NCI-H2081 treated with DMSO at 0.1 percent for 48 hours (cell line): ENCODE measurements around the gene ZNG1B.
"Not testable (repeated sequence)": the region's sequence is repeated elsewhere in the genome, so short reads cannot be mapped to it uniquely, and the experiment has no call there.

Source experiments
- DNase-seq: peaks from one replicate; lab custom pipeline; 2025; lab: John Stamatoyannopoulos, UW

ZNG1B gene

DNA sequence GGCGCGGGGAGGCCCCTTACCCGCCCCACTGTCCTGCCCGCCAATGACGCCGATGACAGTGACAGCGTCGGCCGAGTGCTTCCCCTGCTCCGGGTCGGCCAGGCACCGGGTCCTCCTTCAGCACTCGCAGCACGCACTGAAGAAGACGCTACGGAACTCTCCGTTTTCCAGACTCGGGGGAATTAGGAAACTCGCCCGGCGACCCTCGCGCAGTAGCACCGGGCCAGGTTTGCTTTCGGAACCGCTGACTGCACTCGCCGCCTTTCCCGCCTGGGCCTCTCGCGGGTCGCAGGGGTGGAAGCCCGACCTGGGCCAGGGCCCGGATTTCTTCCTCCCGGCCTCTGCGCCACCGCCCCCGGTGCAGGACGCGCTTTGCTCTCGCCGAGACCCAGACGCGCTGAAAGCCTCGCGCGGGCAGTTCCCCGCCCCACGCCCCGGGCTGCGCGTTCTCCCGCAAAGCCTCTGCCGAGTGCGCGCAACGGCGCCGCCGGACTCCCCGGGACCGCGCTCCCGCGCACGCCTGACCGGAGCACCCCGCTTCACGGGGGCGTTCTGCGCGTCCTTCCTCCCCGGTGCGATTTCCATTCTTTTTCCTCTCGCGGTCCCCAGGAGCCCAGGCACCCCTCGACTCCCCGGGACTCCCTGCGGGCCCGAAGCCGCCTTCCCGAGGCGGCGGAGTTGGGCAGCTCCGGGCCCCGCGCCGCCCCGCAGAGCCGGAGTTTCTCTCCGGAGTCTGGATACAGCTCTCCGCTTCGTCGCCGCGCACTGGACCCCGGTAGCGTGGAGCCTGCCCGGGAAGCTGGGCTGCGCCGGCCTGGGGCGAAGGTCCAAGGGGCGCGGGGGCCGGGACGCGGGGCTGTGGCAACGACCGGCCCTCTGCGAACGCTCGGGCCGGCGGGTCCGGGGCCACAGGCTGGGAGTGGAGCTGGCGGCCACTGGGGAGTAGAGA lies 65.9 kb downstream of the ZNG1B start:
- DNase-seq = not testable (repeated sequence)

DNA sequence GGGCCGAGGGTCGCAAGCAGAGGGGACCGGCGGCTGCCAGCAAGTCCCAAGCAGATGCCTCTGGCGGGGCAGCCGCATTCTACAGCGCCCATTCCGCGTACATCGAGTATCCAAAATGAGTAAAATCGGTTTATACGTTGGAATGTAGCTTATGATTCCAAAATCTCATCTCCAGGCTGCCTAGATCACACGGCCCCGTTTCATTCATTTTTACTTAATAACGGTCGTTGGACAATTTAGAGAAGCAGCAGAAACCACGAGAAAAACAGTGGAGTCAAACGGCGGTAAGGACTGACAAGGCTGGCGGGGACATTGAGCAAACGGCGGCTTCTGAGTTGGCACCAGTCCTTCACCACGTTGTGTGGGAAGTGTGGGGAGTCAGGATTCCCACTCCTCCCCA lies 66.6 kb downstream of the ZNG1B start:
- not testable (repeated sequence) for DNase-seq

DNA sequence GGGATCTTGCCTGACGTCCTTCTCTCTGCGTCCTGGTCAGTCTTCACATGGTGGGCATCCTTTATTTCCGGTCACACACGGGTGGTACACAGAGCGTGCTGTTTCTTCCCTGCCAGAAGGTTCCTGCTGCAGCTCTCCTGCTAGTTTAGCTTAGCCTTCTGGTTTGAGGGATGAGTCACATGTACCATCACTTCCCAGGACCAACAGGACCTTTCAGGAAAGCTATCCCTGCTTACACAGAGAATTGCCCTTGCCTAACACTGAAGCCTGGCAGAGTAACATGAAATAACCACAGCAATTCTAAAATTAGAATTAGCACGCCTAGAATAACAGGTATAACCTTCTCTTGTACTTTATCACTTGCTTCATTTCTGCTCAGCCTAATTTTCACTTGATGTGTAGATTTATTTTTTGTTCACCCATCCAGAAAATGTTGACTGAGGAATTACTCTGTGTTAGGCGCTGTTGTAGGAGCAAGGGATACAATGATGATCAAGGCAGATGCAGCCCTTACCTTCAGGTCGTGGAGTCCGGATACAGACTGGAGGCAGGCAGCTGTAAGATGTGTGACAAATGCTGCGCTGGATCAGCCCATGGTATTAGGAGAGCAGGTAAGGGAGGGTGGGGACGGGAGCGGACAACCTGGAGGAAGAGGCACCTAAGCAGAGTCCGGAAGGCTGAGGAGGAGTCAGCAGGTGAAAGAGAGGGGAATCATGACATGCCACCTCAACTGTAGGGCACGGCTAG lies 70.1 kb downstream of the ZNG1B start:
- DNase-seq = not testable (repeated sequence)

DNA sequence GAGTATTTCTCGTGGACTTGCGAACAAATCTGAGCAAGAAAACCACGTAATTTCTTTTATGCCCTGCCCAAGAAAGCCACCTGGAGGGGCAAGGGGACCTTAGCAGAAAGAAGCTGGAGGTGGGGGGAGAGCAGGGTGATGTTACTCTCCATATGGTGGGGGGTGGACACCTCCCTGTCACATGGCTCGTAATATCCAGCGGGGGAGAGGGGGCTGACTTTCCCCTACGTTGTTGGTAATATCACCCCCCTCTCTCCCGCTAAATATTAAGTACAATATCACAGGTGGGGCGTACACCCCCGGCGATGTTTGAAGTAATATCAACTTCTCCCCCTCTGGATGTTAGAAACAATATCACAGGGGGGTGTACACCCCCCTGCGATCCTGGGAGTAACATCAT lies 70.7 kb downstream of the ZNG1B start:
- DNase-seq = not testable (repeated sequence)

DNA sequence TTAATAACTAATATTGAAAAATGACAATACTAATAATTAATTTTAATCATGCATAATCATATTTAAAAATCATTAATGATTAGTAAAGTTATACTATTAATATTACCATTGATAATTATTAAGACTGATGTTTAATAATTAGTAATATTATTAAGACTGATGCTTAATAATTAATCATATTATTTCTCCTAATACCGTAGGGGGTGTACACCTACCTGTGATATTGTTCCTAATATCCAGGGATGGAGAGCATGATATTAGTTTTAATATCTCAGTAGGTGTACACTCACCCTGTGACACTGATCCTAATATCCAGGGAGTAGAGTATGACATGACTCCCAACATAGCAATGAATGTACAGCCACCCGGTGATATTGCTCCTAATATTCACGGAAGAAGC lies 73.4 kb downstream of the ZNG1B start:
- DNase-seq = not testable (repeated sequence)

DNA sequence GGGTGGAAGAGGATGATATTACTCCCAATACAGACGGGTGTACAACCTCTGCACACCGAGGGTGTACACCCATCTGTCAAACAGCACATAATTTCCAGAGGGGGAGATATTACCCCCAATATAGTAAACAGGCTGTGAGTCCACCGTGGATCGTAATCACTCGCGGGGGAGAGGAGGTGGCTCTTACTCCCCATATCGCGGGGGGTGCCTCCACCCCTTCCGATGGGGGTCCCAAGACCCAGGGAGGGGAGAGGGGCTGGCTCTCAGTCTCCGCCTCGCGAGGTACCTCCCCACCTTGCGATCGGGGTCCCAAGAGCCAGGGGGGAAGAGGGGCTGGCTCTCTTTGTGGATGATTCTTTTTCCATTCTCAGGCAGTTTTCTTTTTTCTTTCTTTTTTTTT lies 74.4 kb downstream of the ZNG1B start:
- DNase-seq = not testable (repeated sequence)

DNA sequence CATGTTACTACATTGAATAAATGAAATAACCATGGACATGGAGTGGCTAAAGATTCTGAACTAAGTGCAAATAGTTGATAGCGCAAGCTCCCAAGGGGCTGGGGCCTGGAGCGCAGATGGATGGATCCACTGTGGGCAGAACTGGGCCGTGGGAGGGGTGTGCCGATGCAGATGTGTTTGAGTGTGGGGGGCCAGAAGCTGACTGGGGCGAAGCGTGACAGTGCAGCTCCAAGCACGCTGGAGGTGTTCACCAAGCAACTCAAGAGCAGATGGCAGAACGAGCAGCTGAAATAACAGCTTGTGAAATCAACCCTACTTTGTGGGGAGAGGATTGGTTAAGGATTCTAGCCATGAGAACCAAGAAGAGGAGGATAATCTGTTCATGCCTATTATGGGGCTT lies 78.0 kb downstream of the ZNG1B start:
- not testable (repeated sequence) for DNase-seq

DNA sequence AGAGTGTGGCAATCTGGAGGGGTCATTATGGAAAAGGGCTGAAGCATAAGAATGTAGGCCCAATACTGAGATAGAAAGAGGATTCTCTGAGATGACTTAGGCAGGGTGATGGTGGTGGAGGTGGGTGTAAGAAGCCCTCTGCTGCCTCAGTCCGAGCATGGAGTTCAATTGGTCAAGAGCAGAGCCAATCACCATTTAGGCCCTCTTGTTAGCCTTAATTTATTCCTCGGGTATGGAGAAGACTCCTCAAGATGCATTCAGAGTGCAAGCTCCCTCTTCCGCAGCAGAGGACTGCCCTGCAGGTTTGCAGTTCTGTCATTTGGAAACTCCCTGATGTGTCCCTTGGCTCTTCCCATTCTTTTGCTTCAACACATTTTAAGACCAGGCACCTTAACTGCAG lies 78.5 kb downstream of the ZNG1B start:
- not testable (repeated sequence) for DNase-seq

DNA sequence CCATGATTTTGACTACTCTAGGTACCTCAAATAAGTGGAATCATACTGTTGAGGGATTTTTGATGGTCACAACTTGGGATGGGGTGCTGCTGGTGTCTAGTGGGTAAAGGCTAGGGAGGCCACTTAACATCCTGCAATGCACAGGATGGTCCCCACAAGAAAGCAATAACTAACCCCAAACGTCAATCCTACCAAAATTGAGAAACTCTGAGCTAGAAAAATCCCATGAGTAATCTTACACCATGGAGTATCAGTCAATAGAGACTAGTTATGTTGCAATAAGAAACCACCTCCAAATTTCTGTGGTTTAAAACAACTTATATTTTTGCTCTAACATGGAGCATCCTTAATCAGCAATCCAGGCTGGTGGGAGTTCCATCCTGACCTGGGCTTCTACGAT lies 79.5 kb downstream of the ZNG1B start:
- not testable (repeated sequence) for DNase-seq

DNA sequence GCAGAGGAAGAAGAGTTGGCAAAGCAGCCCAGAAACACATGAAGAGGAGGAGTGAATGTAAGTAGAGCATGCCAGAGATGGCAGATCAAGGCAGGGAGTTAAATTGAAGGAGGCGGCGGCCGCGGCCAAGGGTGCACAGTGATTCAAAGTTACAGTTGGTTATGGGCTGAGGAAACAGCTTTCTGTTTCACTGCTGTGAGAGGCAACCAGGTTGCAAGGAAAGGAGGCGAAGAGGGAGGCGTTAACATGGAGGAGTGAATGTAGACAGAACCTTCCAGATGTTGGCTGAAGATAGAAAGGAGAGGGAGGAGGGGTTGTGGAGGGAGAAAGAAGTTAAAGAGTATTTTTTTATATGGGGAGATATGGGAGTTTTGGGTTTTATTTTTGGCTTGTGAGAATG lies 83.3 kb downstream of the ZNG1B start:
- DNase-seq = not testable (repeated sequence)

DNA sequence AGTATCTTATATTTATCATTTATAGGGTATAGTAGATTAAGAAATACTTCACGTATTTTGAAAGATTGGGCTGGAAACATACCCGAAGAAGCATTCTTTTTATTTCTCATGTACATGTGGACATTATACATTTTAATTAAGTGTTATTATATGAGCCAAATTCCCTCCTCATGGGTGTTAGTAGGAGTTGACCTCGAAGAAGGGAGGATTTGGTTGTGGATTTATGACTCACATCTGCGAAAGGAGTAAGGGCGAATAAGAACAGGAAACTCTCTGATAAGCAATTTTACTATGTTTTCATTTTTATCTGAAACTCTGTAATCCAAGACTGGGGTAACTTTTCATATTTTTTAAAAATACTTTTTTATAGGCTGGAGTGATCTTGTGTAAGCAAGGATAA lies 84.0 kb downstream of the ZNG1B start:
- not testable (repeated sequence) for DNase-seq

DNA sequence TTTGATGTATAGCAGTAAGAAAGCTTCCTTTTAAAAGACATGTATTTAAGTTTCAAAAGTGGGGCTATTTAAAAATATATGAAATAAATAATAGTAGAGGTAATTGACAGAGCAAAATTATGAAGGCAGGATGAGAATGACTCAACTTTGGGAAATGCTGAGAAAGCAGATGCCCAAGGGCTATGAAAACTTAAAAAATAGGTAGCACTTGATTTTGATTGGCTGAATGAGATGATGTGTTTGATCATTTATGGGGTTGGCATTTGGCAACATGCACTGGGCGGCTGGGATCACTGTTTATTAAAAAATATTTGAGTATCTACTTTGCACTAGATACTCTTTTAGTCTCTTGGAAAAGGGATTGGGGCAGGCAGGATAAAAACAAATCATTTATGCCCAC lies 87.5 kb downstream of the ZNG1B start:
- not testable (repeated sequence) for DNase-seq

DNA sequence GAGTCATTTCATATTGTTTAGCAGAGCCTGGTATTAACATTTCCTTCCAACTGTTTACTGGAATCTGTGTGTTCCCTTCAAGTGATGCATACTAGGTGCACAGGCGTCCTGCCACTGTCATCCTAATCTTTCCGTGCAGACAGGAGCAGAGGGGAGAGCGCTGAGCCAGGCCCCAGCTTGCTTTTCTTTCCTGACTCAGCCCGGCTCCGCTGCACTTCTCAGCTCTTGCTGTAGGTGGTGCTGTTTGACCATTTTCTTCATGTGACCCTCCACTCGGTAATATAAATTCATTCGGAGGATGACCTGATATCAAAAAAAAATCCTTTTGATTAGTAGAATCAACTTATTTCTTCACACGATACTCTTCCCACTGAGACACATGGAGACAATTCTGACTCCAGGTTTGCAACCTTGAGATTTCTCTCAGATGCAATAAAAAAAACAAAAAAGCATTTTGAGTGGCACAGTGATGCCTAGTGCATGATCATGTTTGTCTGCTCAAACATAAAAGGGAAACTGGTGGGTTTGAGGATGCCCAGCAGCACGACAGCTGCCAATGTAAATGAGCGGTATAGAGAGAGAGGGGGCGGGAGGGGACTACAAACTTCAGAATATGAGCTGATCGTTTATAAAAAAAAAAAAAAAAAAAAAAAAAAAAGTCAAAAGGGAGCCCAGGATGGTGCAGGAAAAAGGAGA lies 90.0 kb downstream of the ZNG1B start:
- not testable (repeated sequence) for DNase-seq

DNA sequence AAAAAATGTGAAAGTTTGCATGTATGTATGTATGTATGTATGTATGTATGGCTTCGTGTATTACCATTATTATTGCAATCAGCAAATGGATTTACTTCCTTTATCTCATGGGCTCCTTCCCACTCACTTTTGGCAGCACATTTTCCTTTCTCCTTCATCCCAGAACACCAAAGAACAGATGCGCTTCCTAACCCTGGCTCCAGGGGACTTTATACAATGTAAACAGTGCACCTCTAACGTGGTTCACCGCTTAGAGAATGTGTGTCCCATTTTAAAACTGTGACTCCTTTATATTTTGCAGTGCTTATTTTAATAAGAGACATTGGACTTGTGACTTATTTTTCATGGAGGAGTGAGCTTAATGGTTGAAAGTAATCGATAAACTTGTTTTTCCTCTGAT lies 90.6 kb downstream of the ZNG1B start:
- DNase-seq = not testable (repeated sequence)

DNA sequence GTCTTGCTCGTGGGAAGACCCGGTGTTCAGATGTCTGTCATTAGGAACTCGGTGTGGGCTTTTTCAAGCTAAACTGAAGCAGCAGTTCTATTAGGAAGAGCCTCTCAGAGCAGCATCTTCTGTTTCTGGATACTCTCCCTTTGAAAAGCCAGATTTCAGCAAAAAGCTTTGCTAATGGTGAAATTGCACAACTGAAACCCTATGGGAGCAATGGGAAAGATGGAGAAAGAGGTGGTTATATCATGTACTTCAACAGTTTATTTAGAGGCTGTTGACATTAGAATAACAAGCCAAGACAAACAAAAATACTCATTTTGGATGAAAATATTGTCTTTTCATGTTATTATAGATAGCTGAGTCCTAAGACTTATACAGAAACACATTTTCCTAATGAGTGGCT lies 91.4 kb downstream of the ZNG1B start:
- DNase-seq = not testable (repeated sequence)

DNA sequence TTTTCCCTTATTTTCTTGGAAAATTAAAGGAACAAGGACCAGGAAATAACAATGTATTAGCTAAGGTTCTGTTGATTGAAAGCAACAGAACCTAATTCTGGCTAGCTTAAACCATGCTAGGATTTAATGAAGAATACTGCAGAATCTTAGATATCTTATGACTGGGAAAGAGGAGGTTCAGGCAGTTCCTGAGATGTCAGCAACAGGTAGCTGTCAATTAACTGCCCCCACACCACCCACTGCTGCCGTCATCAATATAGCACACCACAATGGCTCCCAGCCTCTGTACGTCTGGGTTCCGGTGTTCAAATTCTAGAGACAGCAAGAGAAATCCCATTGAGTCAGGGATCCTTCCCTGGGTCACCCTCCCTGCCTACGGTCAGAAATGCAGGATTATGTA lies 95.5 kb downstream of the ZNG1B start:
- not testable (repeated sequence) for DNase-seq

DNA sequence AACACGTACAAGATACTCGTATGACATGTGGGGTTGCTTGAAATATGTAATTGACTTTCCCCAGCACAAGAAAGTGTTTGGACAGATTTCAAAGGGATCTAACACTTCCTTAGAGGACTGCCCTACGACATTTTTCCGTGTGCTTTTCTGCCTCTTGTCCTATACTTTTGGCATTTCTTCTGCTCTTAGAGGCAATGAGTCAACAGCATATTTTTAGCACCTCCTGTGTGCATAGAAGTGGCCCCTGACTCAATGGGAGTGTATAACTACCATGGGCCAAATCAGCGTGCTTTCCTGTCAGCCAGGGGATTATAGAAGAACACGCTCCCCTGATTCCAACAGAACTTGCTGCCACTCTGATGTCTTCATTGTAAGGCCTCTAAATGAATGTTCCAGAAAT lies 99.1 kb downstream of the ZNG1B start:
- not testable (repeated sequence) for DNase-seq

DNA sequence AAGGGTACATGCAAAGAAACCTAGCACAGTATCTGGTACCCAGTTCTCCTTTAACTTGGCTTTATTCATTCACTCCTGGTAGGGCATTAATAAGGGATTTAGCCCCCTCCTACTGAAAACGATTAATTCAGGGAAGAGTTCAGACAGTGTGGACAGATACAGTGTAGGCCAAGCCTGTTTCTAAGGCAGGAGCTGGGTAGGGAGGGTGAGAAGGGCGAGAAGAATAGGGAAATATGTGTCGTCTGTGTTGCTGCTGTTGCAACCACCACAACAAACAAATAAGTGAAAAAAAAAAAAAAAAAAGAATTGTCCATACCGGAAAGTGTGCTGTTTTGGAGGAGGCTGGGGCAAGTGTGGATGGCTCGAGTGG lies 103.3 kb downstream of the ZNG1B start:
- DNase-seq = not testable (repeated sequence)

DNA sequence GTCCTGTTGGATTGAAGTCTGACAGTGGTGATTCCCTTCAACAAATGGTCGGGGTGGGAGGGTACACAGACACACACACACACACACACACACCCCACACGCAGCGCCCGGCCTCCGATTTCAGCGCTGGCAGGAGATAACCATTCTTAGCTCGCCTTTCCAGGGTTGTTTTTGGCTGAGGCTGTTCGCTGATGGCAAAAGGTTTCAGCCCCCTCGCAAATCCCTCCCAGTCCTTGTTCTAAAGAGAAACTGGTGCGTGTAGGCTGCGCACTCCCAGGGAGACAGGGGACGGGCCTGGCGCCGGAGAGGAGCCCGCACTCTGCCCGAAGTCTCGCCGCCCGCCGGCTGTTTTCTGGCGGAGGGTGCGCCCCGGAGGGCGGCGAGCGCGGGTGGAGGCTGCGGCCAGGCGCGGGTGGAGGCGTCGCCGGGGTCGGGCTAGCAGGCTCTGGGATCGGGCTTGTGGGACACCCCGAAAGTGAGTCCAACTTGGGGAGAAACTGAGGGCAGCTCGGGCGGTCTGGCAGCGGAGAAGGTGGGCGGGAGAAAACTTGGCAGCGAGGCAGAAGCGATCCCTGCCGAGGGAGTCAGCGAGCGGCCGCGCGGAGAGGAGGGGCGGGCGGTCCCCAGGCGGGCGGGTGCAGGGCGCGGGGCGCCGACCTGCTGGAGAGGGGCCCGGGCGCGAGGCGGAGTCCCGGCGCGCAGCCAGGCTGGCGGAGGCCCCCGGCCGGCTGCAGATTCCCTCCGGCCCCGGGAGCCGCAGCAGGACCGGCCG lies 103.9 kb downstream of the ZNG1B start:
- not testable (repeated sequence) for DNase-seq

DNA sequence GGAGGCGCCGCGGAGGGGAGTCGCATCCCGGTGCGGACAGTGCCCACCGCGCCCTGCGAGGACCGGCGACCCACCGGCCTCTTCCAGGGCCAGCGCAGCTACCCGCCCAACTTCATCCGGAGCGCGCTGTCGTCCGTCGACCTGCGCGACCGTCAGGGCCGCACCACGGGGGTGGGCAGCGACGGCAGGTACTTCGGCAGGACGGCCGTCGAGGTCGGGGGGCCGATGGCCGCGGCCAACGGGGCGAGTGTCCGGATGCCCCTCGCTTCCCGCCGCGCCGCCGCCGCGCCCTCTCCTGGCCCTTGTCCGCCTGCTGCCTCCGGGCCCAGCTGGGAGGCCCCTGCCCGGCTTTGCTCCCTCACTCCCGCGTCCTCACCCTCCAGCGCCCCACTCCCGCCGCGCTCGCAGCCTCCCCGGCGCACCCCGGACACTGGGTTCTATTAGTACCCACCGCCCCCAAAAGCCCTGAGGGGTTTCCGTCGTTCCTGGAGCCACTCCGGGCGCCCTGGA lies 104.5 kb downstream of the ZNG1B start:
- DNase-seq = not testable (repeated sequence)

DNA sequence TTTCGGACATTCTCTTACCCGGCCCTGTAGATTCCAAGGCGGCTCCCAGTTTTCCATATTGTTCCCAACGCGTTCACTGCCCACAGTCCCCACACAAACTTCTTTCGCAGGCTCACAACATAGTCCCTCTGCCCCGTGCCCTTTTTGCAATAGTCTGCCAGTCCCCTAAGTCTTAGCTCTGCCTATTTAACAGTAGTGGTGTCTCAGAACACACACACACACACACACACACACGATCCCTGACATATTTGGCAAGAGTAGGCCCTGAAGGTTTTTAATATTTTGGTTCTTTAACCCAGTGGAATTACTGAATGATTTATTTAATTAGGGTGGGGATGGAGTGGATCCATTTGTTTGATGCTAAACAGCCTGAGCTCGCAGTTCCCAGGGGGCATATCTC lies 105.0 kb downstream of the ZNG1B start:
- DNase-seq = not testable (repeated sequence)
